Measurements from ENCODE around the gene GGT7.
"Not testable (repeated sequence)": the region's sequence is repeated elsewhere in the genome, so short reads cannot be mapped to it uniquely, and the experiment has no call there.

GGT7 gene, protein sequence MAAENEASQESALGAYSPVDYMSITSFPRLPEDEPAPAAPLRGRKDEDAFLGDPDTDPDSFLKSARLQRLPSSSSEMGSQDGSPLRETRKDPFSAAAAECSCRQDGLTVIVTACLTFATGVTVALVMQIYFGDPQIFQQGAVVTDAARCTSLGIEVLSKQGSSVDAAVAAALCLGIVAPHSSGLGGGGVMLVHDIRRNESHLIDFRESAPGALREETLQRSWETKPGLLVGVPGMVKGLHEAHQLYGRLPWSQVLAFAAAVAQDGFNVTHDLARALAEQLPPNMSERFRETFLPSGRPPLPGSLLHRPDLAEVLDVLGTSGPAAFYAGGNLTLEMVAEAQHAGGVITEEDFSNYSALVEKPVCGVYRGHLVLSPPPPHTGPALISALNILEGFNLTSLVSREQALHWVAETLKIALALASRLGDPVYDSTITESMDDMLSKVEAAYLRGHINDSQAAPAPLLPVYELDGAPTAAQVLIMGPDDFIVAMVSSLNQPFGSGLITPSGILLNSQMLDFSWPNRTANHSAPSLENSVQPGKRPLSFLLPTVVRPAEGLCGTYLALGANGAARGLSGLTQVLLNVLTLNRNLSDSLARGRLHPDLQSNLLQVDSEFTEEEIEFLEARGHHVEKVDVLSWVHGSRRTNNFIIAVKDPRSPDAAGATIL

DNA sequence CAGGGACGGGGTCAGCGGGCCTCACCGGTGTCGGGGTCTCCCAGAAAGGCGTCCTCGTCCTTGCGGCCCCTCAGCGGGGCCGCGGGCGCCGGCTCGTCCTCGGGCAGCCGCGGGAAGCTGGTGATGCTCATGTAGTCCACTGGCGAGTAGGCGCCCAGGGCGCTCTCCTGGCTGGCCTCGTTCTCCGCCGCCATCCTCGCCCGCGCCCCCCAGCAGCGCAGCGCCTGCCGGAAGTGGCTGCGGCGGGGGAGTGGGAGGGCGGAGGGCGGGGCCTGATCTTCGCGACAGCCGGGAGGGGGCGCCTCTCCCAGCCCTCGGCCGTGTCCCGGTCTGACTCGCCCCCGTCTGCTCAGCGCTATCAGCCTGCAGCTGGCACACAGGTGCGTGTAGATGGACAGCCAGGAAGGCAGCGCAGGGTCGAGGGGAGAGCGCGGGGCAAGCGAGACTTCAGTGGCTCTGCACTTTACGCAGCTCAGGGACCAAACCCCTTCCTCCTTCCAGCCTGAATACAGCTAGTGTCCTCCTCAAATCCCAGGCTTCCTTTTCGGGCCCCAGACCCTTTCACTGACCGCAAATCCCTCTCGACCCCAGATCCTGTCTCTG lies at the start of gene GGT7:
GGT7 (minus strand) TSS at position 235 of the 603 bp plus-strand sequence; CDS start at position 194, 41 bp downstream.
- DNase-seq (ENCODE audit: low read depth): peak; percentile 67

DNA sequence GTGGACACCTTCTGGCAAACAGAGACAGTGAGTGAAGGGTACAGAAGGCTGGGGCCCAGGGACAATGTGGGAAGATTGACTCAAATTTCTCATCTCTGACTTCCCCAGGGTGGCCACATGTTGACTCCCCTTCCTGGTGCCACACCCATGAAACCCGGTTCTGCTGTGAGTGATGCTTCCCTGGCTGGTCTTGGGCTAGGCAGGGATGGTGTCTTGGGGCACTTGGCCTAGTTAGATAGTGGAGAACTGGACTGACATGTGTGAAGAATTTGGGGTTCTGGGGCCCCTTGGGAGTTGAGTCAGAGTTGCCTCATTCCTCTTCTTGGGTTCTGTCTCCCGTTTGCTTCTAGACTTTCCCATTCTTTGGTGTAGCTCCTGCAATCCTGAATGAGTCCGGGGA lies 48.8 kb upstream of the GGT7 start:
- peak; percentile 20 for DNase-seq (ENCODE audit: low read depth)

DNA sequence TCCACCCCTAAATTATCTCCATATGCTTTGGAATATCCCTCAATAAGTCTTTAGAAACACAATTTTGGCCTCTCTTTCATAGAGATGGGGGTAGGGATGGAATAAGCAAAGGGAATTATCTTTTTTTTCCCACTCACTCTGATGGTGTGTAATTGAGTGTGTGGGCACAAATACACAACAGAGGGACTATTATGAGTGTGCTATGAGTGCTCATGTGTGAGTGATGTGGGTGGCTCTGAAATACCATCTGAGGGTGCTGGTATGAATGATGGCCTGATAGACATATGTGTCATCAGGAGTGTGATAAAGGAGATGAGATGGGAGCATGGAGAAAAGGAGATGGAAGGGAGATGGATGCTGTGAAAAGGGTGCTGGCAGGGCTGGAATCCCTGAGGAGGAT lies 47.4 kb upstream of the GGT7 start:
- no peak for DNase-seq (ENCODE audit: low read depth)

DNA sequence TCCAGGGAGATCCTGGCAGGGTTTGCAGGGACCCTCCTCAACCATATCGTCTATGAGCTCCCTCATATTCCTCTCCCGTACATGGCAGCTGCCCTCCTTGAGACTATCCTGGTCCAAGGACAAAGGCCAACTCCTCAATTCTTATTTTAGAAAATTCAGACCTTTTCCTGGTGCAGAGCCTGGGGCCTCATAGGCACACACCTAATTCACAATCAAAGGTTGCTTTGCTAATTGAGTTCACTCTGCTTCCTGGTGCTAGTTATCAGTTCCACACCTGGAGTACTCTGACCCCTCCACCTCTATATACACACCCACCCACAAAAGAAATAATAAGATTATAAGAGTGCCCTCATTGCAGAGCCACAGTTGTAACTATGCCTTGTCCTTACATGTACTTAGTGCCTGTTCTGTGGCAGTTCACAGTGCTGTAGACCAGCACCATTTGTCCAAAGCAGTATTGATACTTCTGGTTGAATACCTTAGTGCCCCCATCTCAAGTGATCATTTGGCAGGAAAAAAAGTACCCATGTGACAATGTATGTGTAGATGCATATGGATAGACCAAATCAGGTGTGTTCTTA lies 44.2 kb upstream of the GGT7 start:
- no peak for DNase-seq (ENCODE audit: low read depth)

DNA sequence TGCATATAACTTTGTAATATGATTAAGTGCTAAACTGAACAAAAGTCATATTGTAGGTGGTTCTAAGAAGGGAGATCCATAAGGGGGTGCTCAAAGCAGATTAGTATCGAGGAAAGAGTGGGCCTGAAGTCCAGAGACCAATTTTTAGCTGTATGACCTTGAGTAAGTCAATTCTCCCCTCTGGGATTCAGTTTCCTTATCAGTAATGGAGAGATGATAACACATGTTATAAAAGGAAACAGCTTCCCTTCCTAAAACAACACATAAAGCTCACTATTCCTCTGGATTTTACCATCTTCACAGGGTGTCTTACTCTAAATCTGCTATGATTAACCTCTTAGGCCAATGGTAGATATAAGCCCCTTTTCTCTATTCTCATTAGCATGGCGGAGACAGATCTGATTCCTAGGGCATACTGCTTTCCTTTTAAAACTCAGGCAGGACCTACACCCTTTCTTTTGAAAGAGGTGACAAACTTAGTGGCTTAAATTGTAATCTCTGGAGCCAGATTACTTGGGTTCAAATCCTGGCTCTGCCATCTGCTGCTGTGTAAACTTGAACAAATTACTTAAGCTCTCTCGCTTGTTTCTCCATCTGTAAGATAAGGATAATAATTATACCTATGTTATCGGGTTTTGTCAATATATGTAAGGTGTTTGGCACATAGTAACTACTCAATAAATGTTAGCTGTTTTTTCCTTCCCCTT lies 43.2 kb upstream of the GGT7 start:
- DNase-seq (ENCODE audit: low read depth): no peak

DNA sequence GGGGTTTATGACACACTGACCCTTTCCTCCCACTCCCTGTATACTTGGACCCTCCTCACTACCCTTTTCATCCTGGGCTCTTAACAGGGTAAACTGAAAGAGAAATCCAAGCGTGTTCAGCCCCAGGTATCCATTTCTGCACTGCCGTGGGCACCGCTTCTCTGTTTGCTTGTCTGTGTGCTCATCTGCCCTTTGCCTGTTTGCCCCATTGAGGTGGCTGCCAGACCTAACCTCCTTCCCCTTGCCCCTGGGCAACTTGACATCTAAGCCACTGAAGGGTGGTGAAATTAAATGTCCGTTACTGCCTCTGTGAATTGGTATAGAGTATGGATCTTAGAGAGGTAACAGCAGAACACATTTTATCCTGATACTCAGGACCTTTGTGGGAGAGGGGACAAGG lies 42.5 kb upstream of the GGT7 start:
- DNase-seq (ENCODE audit: low read depth): no peak

DNA sequence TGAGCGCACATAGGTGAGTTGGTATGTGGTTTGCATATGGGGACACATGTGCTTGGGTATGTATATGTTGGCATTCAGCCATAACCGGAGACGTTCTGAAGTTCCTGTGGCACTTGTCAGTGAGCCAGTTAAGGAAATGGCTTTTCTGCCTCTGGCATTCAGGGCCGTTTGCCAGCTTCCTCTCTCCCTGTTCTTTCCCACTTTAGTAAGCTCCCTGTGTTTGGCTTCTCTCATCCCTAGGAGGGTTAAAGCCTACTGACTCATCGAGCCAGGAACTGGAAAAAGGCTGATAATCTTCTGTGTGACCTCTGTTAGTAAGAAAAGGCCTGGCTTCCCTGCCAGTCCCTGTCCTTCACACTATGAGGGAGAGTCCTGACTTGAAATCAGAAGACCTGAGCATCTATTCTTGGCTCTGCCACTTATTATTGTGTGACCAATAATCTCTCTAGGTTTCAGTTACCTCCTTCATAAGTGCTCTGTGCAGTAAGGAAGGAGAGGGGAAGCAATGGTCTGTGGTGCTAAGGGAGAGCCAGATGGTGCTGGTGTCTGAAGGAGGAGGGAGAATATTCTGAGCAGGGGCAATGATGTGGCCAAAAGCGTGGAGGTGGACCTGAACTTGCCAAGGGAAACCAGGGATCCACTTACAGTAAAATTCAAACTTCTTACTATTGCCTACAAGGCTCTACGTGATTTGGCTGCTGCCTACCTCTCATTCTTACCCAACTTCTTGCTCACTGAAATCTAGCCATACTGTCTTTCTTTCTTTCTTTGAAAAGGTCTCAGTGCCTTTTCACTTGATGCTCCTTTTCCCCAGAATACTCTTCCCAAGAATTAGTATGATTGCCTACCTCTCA lies 35.2 kb upstream of the GGT7 start:
- DNase-seq (ENCODE audit: low read depth): no peak

DNA sequence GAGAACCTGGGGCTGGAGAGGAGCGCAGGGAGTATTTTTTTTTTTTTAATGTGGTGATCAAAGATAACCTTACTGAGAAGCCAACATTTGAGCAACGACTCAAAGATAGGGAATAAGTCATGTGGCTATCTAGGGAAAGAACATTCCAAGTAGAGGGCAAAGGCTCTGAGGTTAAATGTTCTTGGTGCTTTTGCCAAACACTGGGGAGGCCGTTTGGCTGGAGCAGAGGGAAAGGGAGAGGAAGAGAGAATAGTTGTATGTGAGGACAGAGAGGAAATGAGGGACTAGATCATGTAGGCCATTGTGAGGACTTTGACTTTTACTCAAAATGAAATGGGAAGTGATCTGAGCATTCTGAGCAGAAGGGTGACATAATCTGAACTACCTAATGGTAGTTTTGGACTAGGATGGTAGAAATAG lies 31.6 kb upstream of the GGT7 start:
- no peak for DNase-seq (ENCODE audit: low read depth)

DNA sequence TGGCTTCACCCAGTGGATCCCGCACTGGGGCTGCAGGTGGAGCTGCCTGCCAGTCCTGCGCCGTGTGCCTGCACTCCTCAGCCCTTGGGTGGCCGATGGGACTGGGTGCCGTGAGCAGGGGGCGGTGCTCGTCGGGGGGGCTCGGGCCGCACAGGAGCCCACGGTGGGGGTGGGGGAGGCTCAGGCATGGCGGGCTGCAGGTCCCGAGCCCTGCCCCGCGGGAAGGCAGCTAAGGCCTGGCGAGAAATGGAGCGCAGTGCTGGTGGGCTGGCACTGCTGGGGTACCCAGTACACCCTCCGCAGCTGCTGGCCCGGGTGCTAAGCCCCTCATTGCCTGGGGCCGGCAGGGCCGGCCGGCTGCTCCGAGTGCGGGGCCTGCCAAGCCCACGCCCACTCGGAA lies 26.1 kb upstream of the GGT7 start:
- not testable (repeated sequence) for DNase-seq (ENCODE audit: low read depth)

DNA sequence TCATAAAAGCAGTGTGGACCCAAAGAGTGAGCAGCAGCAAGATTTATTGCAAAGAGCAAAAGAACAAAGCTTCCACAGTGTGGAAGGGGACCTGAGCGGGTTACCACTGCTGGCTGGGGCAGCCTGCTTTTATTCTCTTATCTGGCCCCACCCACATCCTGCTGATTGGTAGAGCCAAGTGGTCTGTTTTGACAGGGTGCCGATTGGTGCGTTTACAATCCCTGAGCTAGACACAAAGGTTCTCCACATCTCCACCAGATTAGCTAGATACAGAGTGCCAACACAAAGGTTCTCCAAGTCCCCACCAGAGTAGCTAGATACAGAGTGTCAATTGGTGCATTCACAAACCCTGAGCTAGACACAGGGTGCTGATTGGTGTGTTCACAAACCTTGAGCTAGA lies 25.5 kb upstream of the GGT7 start:
- DNase-seq (ENCODE audit: low read depth): not testable (repeated sequence)

DNA sequence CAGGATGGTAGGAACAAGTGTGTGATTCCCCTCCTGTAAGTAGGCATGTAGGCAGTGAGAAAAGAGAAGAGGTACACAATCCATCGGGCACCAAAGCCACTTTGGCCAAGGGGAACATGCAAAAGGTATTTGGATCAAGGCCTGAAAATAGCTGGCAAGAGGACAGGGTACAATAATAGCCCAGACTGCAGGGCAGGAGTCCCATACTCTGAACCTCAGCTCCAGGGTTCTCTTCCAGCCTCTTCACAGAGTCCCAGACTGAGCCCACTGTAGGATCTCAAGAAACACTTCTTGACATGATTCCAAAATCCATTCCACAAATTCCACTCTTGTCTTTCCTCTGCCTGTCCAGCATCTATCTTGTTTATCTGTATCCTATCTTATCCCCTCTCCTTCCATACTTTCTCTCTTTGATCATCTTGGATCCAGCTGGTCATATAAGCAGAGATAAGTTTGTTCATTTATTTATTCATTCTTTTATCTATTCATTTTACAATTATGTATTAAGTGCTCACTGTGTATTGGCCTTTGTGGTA lies 23.5 kb upstream of the GGT7 start:
- no peak for DNase-seq (ENCODE audit: low read depth)

DNA sequence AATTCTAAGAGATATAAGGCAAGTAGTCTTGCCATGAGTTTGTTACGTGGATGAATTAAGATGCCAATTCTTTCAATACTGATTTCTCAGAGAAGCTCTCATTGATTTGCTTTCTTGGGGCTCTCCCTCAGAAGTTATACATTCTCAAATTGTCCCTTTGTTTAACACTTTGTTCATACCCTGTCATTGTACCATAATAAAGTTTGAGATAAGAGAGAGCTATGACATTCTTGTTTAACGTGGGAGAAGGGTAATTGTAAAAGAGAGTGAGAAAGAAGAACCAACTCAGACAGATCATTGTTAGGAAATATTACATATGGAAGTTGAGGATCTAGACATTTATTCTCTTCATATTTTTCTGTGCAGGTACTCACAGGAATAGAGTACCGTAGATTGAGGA lies 22.8 kb upstream of the GGT7 start:
- DNase-seq (ENCODE audit: low read depth): no peak

DNA sequence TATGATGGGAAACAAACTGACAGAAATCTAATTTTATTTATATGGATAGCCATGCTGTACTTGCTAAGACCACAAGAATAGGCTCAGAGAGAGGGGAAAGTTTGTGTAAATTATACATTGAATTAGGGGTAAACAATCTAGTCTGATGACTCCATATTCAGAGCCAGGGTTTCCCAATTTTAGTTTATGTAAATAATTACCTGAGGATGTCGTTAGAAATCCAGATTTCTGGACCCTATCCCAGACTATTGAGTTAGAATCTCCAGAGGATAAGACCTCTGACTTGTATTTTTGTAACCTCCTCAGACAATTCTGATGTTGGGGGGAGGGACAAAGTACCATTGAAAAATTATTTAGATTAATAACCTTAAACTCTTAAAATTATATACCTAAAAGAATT lies 22.1 kb upstream of the GGT7 start:
- no peak for DNase-seq (ENCODE audit: low read depth)

DNA sequence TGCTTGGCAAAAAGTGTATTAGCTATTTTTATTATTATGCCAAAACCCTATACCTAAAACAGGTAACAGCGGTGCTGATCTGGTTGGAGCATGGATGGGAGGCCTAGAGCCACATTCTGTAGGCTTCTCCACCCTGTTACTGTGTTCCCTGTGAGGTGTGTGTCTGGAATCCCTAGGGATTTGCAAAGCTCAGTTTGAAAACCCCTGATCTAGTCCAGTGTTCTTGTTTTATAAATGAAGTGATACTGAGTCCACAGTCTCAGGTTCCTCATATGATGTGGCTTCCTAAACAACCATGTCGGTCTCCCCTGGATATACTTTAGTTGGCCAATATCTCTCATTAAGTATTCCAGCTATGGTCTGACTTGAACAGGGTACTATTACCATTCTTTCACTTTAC lies 20.0 kb upstream of the GGT7 start:
- no peak for DNase-seq (ENCODE audit: low read depth)

DNA sequence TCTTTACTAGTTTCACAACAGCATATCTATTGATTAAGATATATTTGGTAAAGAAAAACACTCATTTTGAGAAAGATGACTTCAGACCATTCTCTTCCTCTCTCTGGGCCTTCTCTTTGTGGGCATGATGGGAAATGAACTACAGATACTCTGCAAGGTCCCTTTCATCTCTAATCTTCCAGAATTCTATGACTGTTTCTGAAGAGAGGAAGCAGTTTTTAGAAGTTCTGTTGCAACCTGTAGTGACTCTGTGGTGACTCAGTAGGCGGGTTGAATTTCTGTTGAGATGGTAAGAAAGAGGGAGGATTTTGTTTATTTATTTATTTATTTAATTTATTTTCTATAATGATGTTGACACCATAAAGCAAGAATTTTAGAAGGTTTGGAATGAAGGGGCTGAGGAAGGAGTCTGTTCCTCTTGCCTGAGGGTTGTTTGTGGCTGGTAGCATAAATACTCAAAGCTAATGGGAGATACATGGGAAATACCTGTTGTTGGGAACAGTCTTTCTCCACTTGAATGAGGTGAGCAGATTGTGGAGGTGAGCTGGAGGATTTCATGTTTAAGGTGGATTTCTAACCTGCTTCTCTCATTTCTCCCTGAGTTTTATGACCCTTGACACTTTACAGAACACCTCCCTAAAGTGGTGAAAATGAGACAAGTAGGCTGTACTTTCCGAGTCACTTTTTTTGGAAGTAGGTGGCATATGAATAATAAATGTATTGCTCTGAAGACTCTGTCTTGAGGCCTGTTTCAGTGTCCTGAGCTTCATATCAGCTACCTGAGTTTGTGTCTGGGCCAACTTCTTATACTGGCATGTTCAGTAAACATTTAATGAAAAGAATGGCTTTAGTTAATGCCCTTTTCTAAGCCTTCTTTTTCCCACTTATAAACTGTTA lies 18.8 kb upstream of the GGT7 start:
- DNase-seq (ENCODE audit: low read depth): no peak

DNA sequence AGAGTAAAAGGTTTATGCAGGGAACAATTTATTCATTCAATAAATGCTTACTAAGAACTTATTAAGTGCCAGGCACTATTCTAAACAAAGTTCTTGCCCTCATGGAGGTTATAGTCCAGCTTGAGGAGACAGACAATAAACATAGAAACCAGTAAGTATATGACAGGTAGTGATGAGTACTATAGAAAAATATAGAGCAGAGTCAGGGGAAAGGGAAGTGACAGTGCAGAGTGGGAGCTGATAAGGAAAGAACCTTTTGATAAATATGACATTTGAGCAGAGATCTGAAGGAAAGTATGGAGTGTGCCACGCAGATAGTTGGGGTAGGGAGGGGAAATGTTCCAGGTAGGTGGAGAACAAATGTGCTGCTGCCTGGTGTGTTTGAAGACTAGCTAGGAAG lies 15.8 kb upstream of the GGT7 start:
- peak; percentile 65 for DNase-seq (ENCODE audit: low read depth)

DNA sequence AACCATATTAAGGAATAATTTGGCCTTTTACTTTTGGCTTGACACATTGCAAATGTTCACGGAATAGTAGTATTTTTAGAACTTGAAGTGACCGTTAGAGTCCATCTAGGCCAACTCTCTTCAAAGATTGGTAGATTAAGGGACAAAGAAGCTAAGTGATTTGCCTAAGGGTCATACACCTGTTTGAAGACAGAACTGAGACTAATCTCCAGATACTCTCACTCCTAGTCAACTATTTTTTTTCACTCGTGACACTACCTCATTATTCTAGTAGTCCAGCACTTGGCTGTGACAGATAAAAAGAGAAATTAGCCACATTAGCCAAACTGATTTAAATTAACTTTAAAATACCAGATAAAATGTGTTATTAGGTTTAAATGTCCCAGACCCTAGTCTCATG lies 14.4 kb upstream of the GGT7 start:
- no peak for DNase-seq (ENCODE audit: low read depth)

DNA sequence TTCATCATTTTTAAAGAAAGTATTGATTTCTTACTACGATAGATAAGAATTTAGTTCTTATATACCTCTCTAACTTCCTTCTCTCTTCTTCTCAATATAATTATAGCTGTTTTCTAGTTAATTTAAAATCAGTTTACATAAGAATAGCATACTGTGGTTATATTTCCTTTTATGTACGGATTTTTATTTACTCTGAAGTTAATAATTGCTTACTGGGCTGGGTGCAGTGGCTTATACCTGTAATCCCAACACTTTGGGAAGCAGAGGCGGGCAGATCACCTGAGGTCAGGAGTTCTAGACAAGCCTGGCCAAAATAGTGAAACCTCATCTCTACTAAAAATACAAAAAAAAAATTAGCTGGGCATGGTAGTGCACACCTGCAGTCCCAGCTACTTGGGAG lies 13.5 kb upstream of the GGT7 start:
- no peak for DNase-seq (ENCODE audit: low read depth)

DNA sequence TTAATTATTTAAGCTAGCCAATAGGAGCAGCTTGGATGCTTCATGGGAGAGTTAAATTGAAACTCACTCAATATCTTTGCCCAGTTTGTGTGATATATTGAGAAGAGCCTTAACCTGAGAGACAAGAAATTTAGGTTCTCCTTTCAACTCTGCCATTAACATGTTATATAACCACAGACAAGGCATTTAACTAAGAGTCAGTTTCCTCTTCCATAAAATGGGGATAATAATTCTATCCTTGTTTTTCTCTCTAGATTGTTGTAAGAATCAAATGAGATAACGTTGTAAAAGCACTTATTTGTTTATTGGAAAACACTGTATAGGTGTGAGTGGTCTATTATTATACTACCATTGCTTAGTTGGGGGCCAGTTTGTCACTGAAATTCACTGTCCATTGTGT lies 11.6 kb upstream of the GGT7 start:
- DNase-seq (ENCODE audit: low read depth): no peak

DNA sequence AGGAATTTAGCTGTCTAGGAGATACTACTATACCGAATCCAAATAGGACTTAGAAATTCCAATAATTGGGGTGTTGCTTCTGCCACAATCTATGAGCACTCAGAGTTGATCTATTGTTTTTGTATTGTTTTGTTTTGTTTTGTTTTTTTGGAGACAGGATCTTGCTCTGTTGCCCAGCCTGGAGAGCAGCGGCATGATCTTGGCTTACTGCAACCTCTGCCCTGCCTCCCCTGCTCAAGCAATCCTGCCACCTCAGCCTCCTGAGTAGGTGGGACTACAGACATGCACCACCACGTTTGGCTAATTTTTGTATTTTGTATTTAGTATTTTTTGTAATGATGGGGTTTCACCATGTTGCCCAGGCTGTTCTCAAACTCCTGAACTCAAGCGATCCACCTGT lies 11.2 kb upstream of the GGT7 start:
- no peak for DNase-seq (ENCODE audit: low read depth)
